Upper lobe of left lung (tissue), 6 donors: Measurements from ENCODE around the gene FOXD1. TPM values are rescaled to one million over a fixed set of nuclear protein-coding genes. Genes with fewer than 3 reads are reported as not detected.
A peak's percentile ranks its signal among the peaks of the same experiment; 100 is the strongest.
"Not testable (repeated sequence)": the region's sequence is repeated elsewhere in the genome, so short reads cannot be mapped to it uniquely, and the experiment has no call there.

Source experiments
- ATAC-seq, 2 donors: fragments of 200-7000 bp; cut with Tn5 transposase; one replicate each; pipeline ENCODE4 v1.9.1; 2022; ENCODE audit warnings: mild to moderate bottlenecking in 2 of 2, moderate library complexity in 2 of 2; ENCODE audit not compliant: low FRiP score in 2 of 2
- DNase-seq, 2 donors: peaks; one replicate each; pipeline ENCODE4 v3.0.0-alpha.2; 2019 to 2020
- H3K27ac ChIP-seq, 4 donors: fragments of 200-600 bp; sonication (generic); one replicate each; pipeline ENCODE4 v1.5.1; 2016 to 2019
- H3K27me3 ChIP-seq, 4 donors: fragments of 200-600 bp; sonication (generic); one replicate each; pipeline ENCODE4 v1.5.1; 2017 to 2019
- H3K36me3 ChIP-seq, 4 donors: fragments of 200-600 bp; sonication (generic); one replicate each; pipeline ENCODE4 v1.5.1; 2016 to 2019
- H3K4me1 ChIP-seq, 4 donors: fragments of 200-600 bp; sonication (generic); one replicate each; pipeline ENCODE4 v1.5.1; 2018 to 2019
- H3K4me3 ChIP-seq, 4 donors: fragments of 200-600 bp; sonication (generic); one replicate each; pipeline ENCODE4 v1.5.1; 2017 to 2019; ENCODE audit warnings: mild to moderate bottlenecking in 2 of 4, moderate library complexity in 1 of 4
- H3K9me3 ChIP-seq, 4 donors: fragments of 200-600 bp; sonication (generic); one replicate each; pipeline ENCODE4 v1.5.1; 2018 to 2019
- CTCF ChIP-seq, 6 experiments: fragments of 450-650 bp in 4 of 6; fragments of 200-600 bp in 2 of 6; sonication (generic) in 2 of 6; IDR thresholded peaks; one replicate each; pipeline ENCODE4 v1.5.1; 2016 to 2019; ENCODE audit warnings: antibody characterized with exemption in 6 of 6
- EP300 ChIP-seq, 4 donors: sonication (generic); formaldehyde crosslinking; IDR thresholded peaks; one replicate each; pipeline ENCODE4 v1.5.1; 2017; ENCODE audit warnings: antibody characterized with exemption in 4 of 4, control low read depth in 2 of 4
- POLR2A ChIP-seq, 4 donors: fragments of 450-650 bp; IDR thresholded peaks; one replicate each; pipeline ENCODE4 v1.5.1; 2016 to 2017; ENCODE audit warnings: antibody characterized with exemption in 4 of 4, mild to moderate bottlenecking in 2 of 4
- POLR2AphosphoS5 ChIP-seq, 2 donors: sonication (generic); formaldehyde crosslinking; IDR thresholded peaks; one replicate each; pipeline ENCODE4 v1.5.1; 2017; ENCODE audit warnings: antibody characterized with exemption in 2 of 2
- WGBS, 2 donors: methylation state at CpG; one replicate each; pipeline ENCODE4 v1.1.5; 2017 to 2018; 5-methylcytosine and 5-hydroxymethylcytosine counted together
- total RNA-seq, 6 donors: library from RNA; depleted of rRNA in 4 of 6; stranded (reverse); fragments of >200 nt in 4 of 6; gene quantifications; one replicate each; pipeline versions ENCODE4 v1.1.0 to v1.2.1, GENCODE V29; 2016 to 2021
- donor health status: DM: no; HTN: no; CAD: no; lungs with moderate emphysema.
- donor health status: DM: no; HTN: yes; CAD: no; lungs with severe emphysema.

Gene FOXD1
- total RNA-seq, 6 donors from 2014 or later, result 0.54 to 0.79 (median 0.67) TPM; not detected in 2

GRCh38 chr5:73482383-73483136, 34.0 kb upstream of the FOXD1 start:
- DNase-seq (no peak), ATAC-seq (no peak)
- Histone ChIP-seq H3K27me3 (no peaks in the 10 kb centered on the region), H3K27ac (no peak overlapping the region), H3K36me3 (no peaks in the 10 kb centered on the region), H3K4me3 (no peak overlapping the region), H3K4me1 (no peaks in the 10 kb centered on the region), H3K9me3 (no peaks in the 10 kb centered on the region)
- no peak for TF ChIP-seq POLR2A (IDR thresholded peaks at IDR 0.05)
- no peak for TF ChIP-seq POLR2AphosphoS5 (IDR thresholded peaks at IDR 0.05)
- no peak for TF ChIP-seq CTCF (IDR thresholded peaks at IDR 0.05)
- no peak for TF ChIP-seq EP300 (IDR thresholded peaks at IDR 0.05)
- 85 to 93% methylated on average over 4 of the region's 4 CpGs for WGBS, 2 donors

- 92 to 95% methylated on average over 1 of the region's 1 CpG for WGBS, 2 donors
- Histone ChIP-seq H3K4me3 (no peak overlapping the region), H3K9me3 (no peaks in the 10 kb centered on the region), H3K27me3 (no peaks in the 10 kb centered on the region), H3K4me1 (no peaks in the 10 kb centered on the region), H3K27ac (no peak overlapping the region), H3K36me3 (no peaks in the 10 kb centered on the region)
- DNase-seq (no peak), ATAC-seq (no peak)
- TF ChIP-seq CTCF (IDR thresholded peaks at IDR 0.05) (no peak), EP300 (IDR thresholded peaks at IDR 0.05) (no peak), POLR2A (IDR thresholded peaks at IDR 0.05) (no peak), POLR2AphosphoS5 (IDR thresholded peaks at IDR 0.05) (no peak)
These were observed 31.9 kb upstream of the FOXD1 start for GRCh38 chr5:73480500-73480899.

- Histone ChIP-seq H3K27me3 (no peaks in the 10 kb centered on the region), H3K27ac (no peak overlapping the region), H3K4me1 (no peaks in the 10 kb centered on the region), H3K9me3 (no peaks in the 10 kb centered on the region), H3K36me3 (no peaks in the 10 kb centered on the region), H3K4me3 (no peak overlapping the region)
- ATAC-seq (no peak), DNase-seq (no peak)
- no peak for TF ChIP-seq EP300 (IDR thresholded peaks at IDR 0.05)
- TF ChIP-seq CTCF (IDR thresholded peaks at IDR 0.05), result no peak
- TF ChIP-seq POLR2A (IDR thresholded peaks at IDR 0.05), result no peak
- no peak for TF ChIP-seq POLR2AphosphoS5 (IDR thresholded peaks at IDR 0.05)
- 56 to 60% methylated on average over 2 to 3 of the region's 3 CpGs for WGBS, 2 donors
These were observed 23.5 kb upstream of the FOXD1 start for GRCh38 chr5:73472116-73472515.

- TF ChIP-seq EP300 (IDR thresholded peaks at IDR 0.05) (no peak), POLR2AphosphoS5 (IDR thresholded peaks at IDR 0.05) (no peak), CTCF (IDR thresholded peaks at IDR 0.05) (no peak), POLR2A (IDR thresholded peaks at IDR 0.05) (no peak)
- H3K27me3 ChIP-seq, result no peaks in the 10 kb centered on the region
- no peaks in the 10 kb centered on the region for H3K36me3 ChIP-seq
- H3K9me3 ChIP-seq, result no peaks in the 10 kb centered on the region
- DNase-seq, result no peak
- H3K4me1 ChIP-seq, result no peaks in the 10 kb centered on the region
- ATAC-seq, result no peak
- H3K27ac ChIP-seq, result no peak overlapping the region
- no peak overlapping the region for H3K4me3 ChIP-seq
These were observed 23.1 kb upstream of the FOXD1 start for GRCh38 chr5:73471654-73472053.

- no peaks in the 10 kb centered on the region for H3K4me1 ChIP-seq
- no peaks in the 10 kb centered on the region for H3K36me3 ChIP-seq
- no peak overlapping the region for H3K4me3 ChIP-seq
- no peak for DNase-seq
- no peaks in the 10 kb centered on the region for H3K9me3 ChIP-seq
- peak in 1 of 2 donors; percentile 61 for ATAC-seq
- H3K27me3 ChIP-seq, result no peaks in the 10 kb centered on the region
- TF ChIP-seq POLR2A (IDR thresholded peaks at IDR 0.05) (no peak), POLR2AphosphoS5 (IDR thresholded peaks at IDR 0.05) (no peak), EP300 (IDR thresholded peaks at IDR 0.05) (no peak), CTCF (IDR thresholded peaks at IDR 0.05) (no peak)
- no peak overlapping the region for H3K27ac ChIP-seq
- 80 to 98% methylated on average over 2 to 8 of the region's 8 CpGs for WGBS, 2 donors
These were observed 21.3 kb upstream of the FOXD1 start for GRCh38 chr5:73469878-73470277.

- not testable (repeated sequence) for H3K36me3 ChIP-seq, H3K4me1 ChIP-seq, H3K27me3 ChIP-seq, H3K4me3 ChIP-seq, ATAC-seq, DNase-seq, H3K27ac ChIP-seq, H3K9me3 ChIP-seq
- WGBS, 2 donors, result 74 to 77% methylated on average over 3 of the region's 3 CpGs
These were observed 20.1 kb upstream of the FOXD1 start for GRCh38 chr5:73468638-73469037.
